Measurements from ENCODE around the gene TK1.

TK1 gene

GRCh38 chr17:78204387-78205123 is 17.7 kb upstream of the TK1 start:
- Histone ChIP-seq H3K9me2 (replicated peaks; ENCODE audit: control insufficient read depth, low read length) (no peaks in the 10 kb centered on the region), H3K4me1 (ENCODE audit: control insufficient read depth, low read length) (no peaks in the 10 kb centered on the region), H3K9me3 (ENCODE audit: control insufficient read depth, insufficient read depth, low read length) (no peaks in the 10 kb centered on the region), H3K4me2 (ENCODE audit: low read length) (no peak overlapping the region), H3K79me2 (ENCODE audit: control insufficient read depth, low read length) (peaks cover 14% of the 10 kb centered on the region), H3F3A (ENCODE audit: control insufficient read depth, insufficient read depth) (peaks cover 17% of the 10 kb centered on the region), H3K27me3 (ENCODE audit: control insufficient read depth, low read length) (no peaks in the 10 kb centered on the region), H3K4me3 (ENCODE audit: low read length) (no peak overlapping the region), H4K20me1 (ENCODE audit: control insufficient read depth, insufficient read depth, low read depth, low read length) (no peaks in the 10 kb centered on the region), H3K27ac (ENCODE audit: low read depth, low read length) (no peak overlapping the region), H3K36me3 (ENCODE audit: control insufficient read depth, low read length) (peaks cover 56% of the 10 kb centered on the region)
- TF ChIP-seq EZH2phosphoT487 (IDR thresholded peaks at IDR 0.05; ENCODE audit: borderline replicate concordance, low read length) = no peak
- TF ChIP-seq CTCF (IDR thresholded peaks at IDR 0.05; ENCODE audit: low read depth, low read length, poor library complexity, severe bottlenecking) = no peak

GRCh38 chr17:78202666-78203065 is 15.8 kb upstream of the TK1 start:
- H3K4me3 ChIP-seq (ENCODE audit: low read length) = no peak overlapping the region
- peaks cover 11% of the 10 kb centered on the region for H3K4me1 ChIP-seq (ENCODE audit: control insufficient read depth, low read length)
- H3K79me2 ChIP-seq (ENCODE audit: control insufficient read depth, low read length) = peaks cover 33% of the 10 kb centered on the region
- H3K9me3 ChIP-seq (ENCODE audit: control insufficient read depth, insufficient read depth, low read length) = no peaks in the 10 kb centered on the region
- no peaks in the 10 kb centered on the region for H4K20me1 ChIP-seq (ENCODE audit: control insufficient read depth, insufficient read depth, low read depth, low read length)
- H3K27ac ChIP-seq (ENCODE audit: low read depth, low read length) = no peak overlapping the region
- peaks cover 70% of the 10 kb centered on the region for H3K36me3 ChIP-seq (ENCODE audit: control insufficient read depth, low read length)
- TF ChIP-seq EZH2phosphoT487 (IDR thresholded peaks at IDR 0.05; ENCODE audit: borderline replicate concordance, low read length) (no peak), CTCF (IDR thresholded peaks at IDR 0.05; ENCODE audit: low read depth, low read length, poor library complexity, severe bottlenecking) (no peak)
- peaks cover 15% of the 10 kb centered on the region for H3F3A ChIP-seq (ENCODE audit: control insufficient read depth, insufficient read depth)
- no peaks in the 10 kb centered on the region for H3K27me3 ChIP-seq (ENCODE audit: control insufficient read depth, low read length)
- no peak overlapping the region for H3K4me2 ChIP-seq (ENCODE audit: low read length)
- no peaks in the 10 kb centered on the region for H3K9me2 ChIP-seq (replicated peaks; ENCODE audit: control insufficient read depth, low read length)

- no peaks in the 10 kb centered on the region for H3K9me3 ChIP-seq (ENCODE audit: control insufficient read depth, insufficient read depth, low read length)
- peaks cover 17% of the 10 kb centered on the region for H3K4me1 ChIP-seq (ENCODE audit: control insufficient read depth, low read length)
- no peak overlapping the region for H3K4me2 ChIP-seq (ENCODE audit: low read length)
- H3K27ac ChIP-seq (ENCODE audit: low read depth, low read length) = no peak overlapping the region
- no peak for TF ChIP-seq EZH2phosphoT487 (IDR thresholded peaks at IDR 0.05; ENCODE audit: borderline replicate concordance, low read length)
- TF ChIP-seq CTCF (IDR thresholded peaks at IDR 0.05; ENCODE audit: low read depth, low read length, poor library complexity, severe bottlenecking) = no peak
- H3K9me2 ChIP-seq (replicated peaks; ENCODE audit: control insufficient read depth, low read length) = no peaks in the 10 kb centered on the region
- H3K79me2 ChIP-seq (ENCODE audit: control insufficient read depth, low read length) = peaks cover 52% of the 10 kb centered on the region
- H4K20me1 ChIP-seq (ENCODE audit: control insufficient read depth, insufficient read depth, low read depth, low read length) = peaks cover 9% of the 10 kb centered on the region; the same call in 1 of the 2 replicates
- H3F3A ChIP-seq (ENCODE audit: control insufficient read depth, insufficient read depth) = peaks cover 7% of the 10 kb centered on the region
- no peak overlapping the region for H3K4me3 ChIP-seq (ENCODE audit: low read length)
- no peaks in the 10 kb centered on the region for H3K27me3 ChIP-seq (ENCODE audit: control insufficient read depth, low read length)
- peaks cover 72% of the 10 kb centered on the region for H3K36me3 ChIP-seq (ENCODE audit: control insufficient read depth, low read length)
Observed at GRCh38 chr17:78200451-78200850, 13.6 kb upstream of the TK1 start.
